Ovary (tissue), 9 donors: ENCODE data around the gene THSD4. TPM values are rescaled to one million over a fixed set of nuclear protein-coding genes. Genes with fewer than 3 reads are reported as not detected.
"Not testable (repeated sequence)": the region's sequence is repeated elsewhere in the genome, so short reads cannot be mapped to it uniquely, and the experiment has no call there.

Source experiments
- DNase-seq, 5 donors: peaks; one replicate each; pipeline ENCODE4 v3.0.0-alpha.2; 2019 to 2020
- H3K27ac ChIP-seq, 2 donors: fragments of 200-600 bp; one replicate each; pipeline versions ENCODE4 v1.5.1 to v1.8.0; 2019 to 2022
- H3K27me3 ChIP-seq: fragments of 200-600 bp; one replicate; pipeline ENCODE4 v1.8.0; 2022
- H3K36me3 ChIP-seq: fragments of 200-600 bp; sonication (generic); one replicate; pipeline ENCODE4 v1.5.1; 2019
- H3K4me1 ChIP-seq: one replicate; pipeline ENCODE4 v1.8.1; 2013; ENCODE audit warnings: mild to moderate bottlenecking, moderate library complexity; ENCODE audit not compliant: insufficient read depth
- H3K4me3 ChIP-seq: fragments of 200-600 bp; sonication (generic); one replicate; pipeline ENCODE4 v1.5.1; 2017
- H3K9me3 ChIP-seq, 2 donors: fragments of 200-600 bp in 1 of 2; sonication (generic) in 1 of 2; one replicate each; pipeline versions ENCODE4 v1.5.1 to v1.8.1; 2013 to 2019; ENCODE audit warnings: mild to moderate bottlenecking in 1 of 2, moderate library complexity in 1 of 2
- CTCF ChIP-seq, 3 donors: fragments of 450-650 bp in 2 of 3; fragments of 200-600 bp in 1 of 3; IDR thresholded peaks; one replicate each; pipeline versions ENCODE4 v1.5.1 to v1.8.0; 2016 to 2022; ENCODE audit warnings: antibody characterized with exemption in 3 of 3, mild to moderate bottlenecking in 1 of 3
- EP300 ChIP-seq: sonication (generic); formaldehyde crosslinking; IDR thresholded peaks from one replicate; pipeline ENCODE4 v1.6.1; 2017; ENCODE audit warnings: antibody characterized with exemption
- POLR2A ChIP-seq: fragments of 450-650 bp; IDR thresholded peaks from one replicate; pipeline ENCODE4 v1.6.1; 2017; ENCODE audit warnings: antibody characterized with exemption, mild to moderate bottlenecking, moderate library complexity
- WGBS, 3 donors: extraction: QIAGEN DNeasy Blood & Tissue Kit in 1 of 3; methylation state at CpG; one replicate each; pipeline versions ENCODE4 v1.1.5 to v1.1.7; 2013 to 2017; 5-methylcytosine and 5-hydroxymethylcytosine counted together
- intact Hi-C, 4 donors: fragments of 100-400 bp; cut with DNase I; formaldehyde crosslinking; loops; one replicate each; pipeline versions ENCODE4 v1.11.0 to v1.15.1; 2022 to 2023
- polyA plus RNA-seq, 2 donors: library from polyadenylated mRNA; stranded (reverse); fragments of 200-250 nt in 1 of 2; fragments of 350-450 nt in 1 of 2; fragmentation: Illumina TruSeq in 1 of 2; extraction: RNeasy Lipid Tissue Mini Kit (QIAGEN cat#74804) in 1 of 2; gene quantifications; one replicate each; pipeline ENCODE4 v1.2.3, GENCODE V29; 2013 to 2014
- total RNA-seq, 7 donors: library from RNA; depleted of rRNA in 2 of 7; stranded (reverse); fragments of >200 nt in 2 of 7; fragmentation: NEBNext Ultra II Directional in 3 of 7; extraction: Animal tissue kit (Norgen Biotek cat#: 25700) in 3 of 7; gene quantifications; one replicate each; pipeline versions ENCODE4 v1.1.0 to v1.2.4, GENCODE V29; 2016 to 2023
- donor health status: DM: no; HTN: no; CAD: no; lungs with moderate emphysema.
- donor health status: DM: no; HTN: no; CAD: no.
- donor health status: Bipolar disorder and iron deficiency.
- donor health status: DM: yes; HTN: yes; CAD: no.
- donor health status: DM: no; HTN: no; CAD: no.
- donor health status: DM: yes; HTN: yes; CAD: no.

THSD4 gene
- total and polyA plus RNA-seq, 9 donors: 3.2 to 53.4 (median 13.5) TPM

DNA sequence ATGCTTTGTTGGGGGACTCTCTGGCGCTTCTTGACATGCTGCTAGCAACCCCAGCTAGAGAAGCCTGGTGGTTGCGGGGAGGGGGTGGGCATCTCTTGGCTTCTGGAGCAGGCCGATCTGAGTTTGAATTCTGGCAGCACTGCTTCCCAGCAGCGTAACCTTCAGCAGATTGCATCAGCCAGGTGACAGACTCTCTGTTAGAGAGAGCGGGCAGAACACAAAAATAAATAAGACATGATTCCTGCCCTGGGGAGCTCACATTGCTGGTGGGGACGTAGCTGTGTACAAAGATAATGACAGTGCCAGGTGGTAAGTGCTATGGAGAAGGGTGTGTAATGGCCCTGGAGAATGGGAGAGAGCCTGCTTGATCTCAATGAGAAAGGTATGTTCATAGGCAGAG, 87.4 kb downstream of the THSD4 start:
- intact Hi-C loops: no loop called here
- WGBS, 3 donors: 50 to 81% (median 72%) methylated on average over 6 of the region's 6 CpGs

DNA sequence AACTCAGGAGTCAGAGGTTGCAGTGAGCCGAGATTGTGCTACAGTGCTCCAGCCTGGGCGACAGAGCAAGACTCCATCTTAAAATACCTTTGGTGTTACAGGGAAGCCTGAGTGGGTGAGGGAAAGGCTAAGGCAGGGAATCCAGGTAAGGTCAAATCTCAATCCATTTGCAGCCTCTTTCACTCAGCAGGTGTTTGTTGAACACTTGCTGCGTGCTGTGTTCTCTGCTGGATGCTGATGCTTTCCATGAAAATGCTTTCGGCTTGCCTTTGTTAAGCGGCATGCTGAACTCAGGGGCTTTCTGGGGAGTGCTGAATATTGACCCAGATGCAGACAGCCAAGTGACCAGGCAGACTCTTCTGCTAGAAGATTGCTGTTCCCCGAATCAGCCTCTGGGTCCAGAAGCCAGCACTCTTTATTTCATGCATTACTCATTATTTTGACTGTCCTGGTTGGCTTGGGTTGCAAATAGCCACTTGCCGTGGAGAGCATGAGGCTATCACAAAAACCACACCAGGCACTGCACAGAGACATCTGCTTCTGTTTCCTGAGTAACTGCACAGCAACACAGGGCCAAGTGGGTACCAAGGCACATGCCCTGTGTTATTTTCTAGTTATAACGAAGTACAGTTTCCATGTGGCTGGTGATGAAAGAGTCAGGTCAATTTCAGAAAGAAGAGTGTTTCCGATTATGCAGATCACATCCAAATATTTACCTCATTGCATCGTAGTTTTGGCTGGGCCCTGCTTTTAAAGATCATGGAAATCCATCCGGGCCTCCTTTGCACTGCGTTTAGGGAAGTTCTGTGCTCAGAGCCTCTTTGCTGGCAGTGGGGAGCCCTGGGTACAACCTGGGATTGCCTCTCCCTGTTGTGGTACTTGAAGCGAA, 88.6 kb downstream of the THSD4 start:
- H3K4me3 ChIP-seq: no peak overlapping the region
- intact Hi-C loops: no loop called here
- H3K36me3 ChIP-seq: no peaks in the 10 kb centered on the region
- H3K4me1 ChIP-seq: peaks cover 2% of the 10 kb centered on the region
- H3K27me3 ChIP-seq: no peaks in the 10 kb centered on the region
- 54 to 58% (median 58%) methylated on average over 13 of the region's 13 CpGs for WGBS, 3 donors
- H3K9me3 ChIP-seq: no peaks in the 10 kb centered on the region
- no peak for TF ChIP-seq CTCF (IDR thresholded peaks at IDR 0.05)
- no peak for TF ChIP-seq POLR2A
- no peak for TF ChIP-seq EP300
- DNase-seq: no peak
- H3K27ac ChIP-seq: no peak overlapping the region

More for the DNA sequence above, 87.4 kb downstream of the THSD4 start:
- Histone ChIP-seq H3K4me1 (peaks cover 2% of the 10 kb centered on the region), H3K27me3 (no peaks in the 10 kb centered on the region), H3K27ac (no peak overlapping the region), H3K36me3 (no peaks in the 10 kb centered on the region), H3K4me3 (no peak overlapping the region), H3K9me3 (no peaks in the 10 kb centered on the region)
- TF ChIP-seq CTCF (IDR thresholded peaks at IDR 0.05) (no peak), POLR2A (no peak), EP300 (no peak)
- no peak for DNase-seq

GRCh38 chr15:71207141-71207540, 91.9 kb downstream of the THSD4 start:
- intact Hi-C loops: no loop called here

GRCh38 chr15:71212146-71212545, 96.9 kb downstream of the THSD4 start:
- no peaks in the 10 kb centered on the region for H3K36me3 ChIP-seq
- no peaks in the 10 kb centered on the region for H3K4me1 ChIP-seq
- H3K4me3 ChIP-seq: no peak overlapping the region
- no peak for DNase-seq
- H3K27me3 ChIP-seq: no peaks in the 10 kb centered on the region
- no peaks in the 10 kb centered on the region for H3K9me3 ChIP-seq
- intact Hi-C loops: no loop called here
- H3K27ac ChIP-seq: no peak overlapping the region
- WGBS, 3 donors: 75 to 88% (median 86%) methylated on average over 4 of the region's 4 CpGs
- TF ChIP-seq CTCF (IDR thresholded peaks at IDR 0.05): no peak
- TF ChIP-seq POLR2A: no peak
- TF ChIP-seq EP300: no peak

More at GRCh38 chr15:71207141-71207540, 91.9 kb downstream of the THSD4 start:
- no peak for TF ChIP-seq EP300
- TF ChIP-seq CTCF (IDR thresholded peaks at IDR 0.05): no peak
- no peak for TF ChIP-seq POLR2A
- Histone ChIP-seq H3K4me1 (no peaks in the 10 kb centered on the region), H3K27me3 (no peaks in the 10 kb centered on the region), H3K9me3 (no peaks in the 10 kb centered on the region), H3K4me3 (no peak overlapping the region), H3K36me3 (no peaks in the 10 kb centered on the region), H3K27ac (no peak overlapping the region)
- 92 to 94% (median 93%) methylated on average over 4 of the region's 4 CpGs for WGBS, 3 donors
- DNase-seq: no peak

DNA sequence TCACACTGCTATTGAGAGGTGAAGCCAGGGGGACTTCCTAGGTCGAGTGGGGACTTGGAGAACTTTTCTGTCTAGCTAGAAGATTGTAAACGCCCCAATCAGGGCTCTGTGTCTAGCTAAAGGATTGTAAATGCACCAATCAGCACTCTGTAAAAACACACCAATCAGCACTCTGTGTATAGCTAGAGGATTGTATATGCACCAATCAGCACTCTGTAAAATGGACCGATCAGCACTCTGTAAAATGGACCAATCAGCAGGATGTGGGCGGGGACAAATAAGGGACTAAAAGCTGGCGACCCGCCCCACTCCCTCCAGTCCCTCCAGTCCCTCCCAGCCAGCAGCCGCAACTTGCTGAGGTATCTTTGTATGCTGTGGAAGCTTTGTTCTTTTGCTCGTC, 98.7 kb downstream of the THSD4 start:
- intact Hi-C loops, H3K4me1 ChIP-seq, DNase-seq, H3K36me3 ChIP-seq, H3K27me3 ChIP-seq, H3K27ac ChIP-seq, H3K4me3 ChIP-seq, H3K9me3 ChIP-seq: not testable (repeated sequence)
- WGBS, 3 donors: 94 to 95% (median 95%) methylated on average over 8 of the region's 8 CpGs
